ENCODE results near the gene MRPS14. TPM values are rescaled to one million over a fixed set of nuclear protein-coding genes. Genes with fewer than 3 reads are reported as not detected.
"Not testable (repeated sequence)": the region's sequence is repeated elsewhere in the genome, so short reads cannot be mapped to it uniquely, and the experiment has no call there.

MRPS14 gene
- total RNA-seq, 1 experiment from 2014 or later, result 25.1 TPM

- Histone ChIP-seq H3K9me3 (ENCODE audit: control insufficient read depth, insufficient read depth, low read depth, low read length) (no peaks in the 10 kb centered on the region), H3K4me3 (ENCODE audit: low read depth in 2 of 2, low read length in 2 of 2) (no peak overlapping the region), H3K4me1 (ENCODE audit: control insufficient read depth, insufficient read depth, low read length) (no peaks in the 10 kb centered on the region), H3K27ac (ENCODE audit: low read length) (no peak overlapping the region), H3K36me3 (ENCODE audit: control insufficient read depth, insufficient read depth, low read length) (no peaks in the 10 kb centered on the region), H3K27me3 (ENCODE audit: control insufficient read depth, insufficient read depth, low read length) (peaks cover 11% of the 10 kb centered on the region)
- ChIA-PET POLR2A (no interaction called here), CTCF (no interaction called here)
- no TSS peak for BruUV-seq (replicated peaks)
- DNase-seq (ENCODE audit: low read depth, low spot score) (no peak), ATAC-seq (no peak)
- intact Hi-C loops (cut with micrococcal nuclease; ENCODE audit: unreplicated experiment), result no loop called here
- TF ChIP-seq SIN3A (IDR thresholded peaks at IDR 0.05; ENCODE audit: borderline replicate concordance, insufficient read depth, low read depth, low read length) (no peak), CTCF (IDR thresholded peaks at IDR 0.05) (no peak), TCF7L2 (IDR thresholded peaks at IDR 0.05; ENCODE audit: low read depth, low read length) (no peak), REST (IDR thresholded peaks at IDR 0.05; ENCODE audit: insufficient read depth in 1 of 2, low read depth in 2 of 2, low read length in 1 of 2) (no peak), POLR2AphosphoS5 (IDR thresholded peaks at IDR 0.05; ENCODE audit: low read depth, low read length) (no peak)
- in situ Hi-C loops (cut with HindIII; ENCODE audit: low pct_unique_long_range_greater_than_20kb, low sequenced_read_pairs), result no loop called here
Measured at GRCh38 chr1:175034775-175035174, 11.6 kb upstream of the MRPS14 start.

GRCh38 chr1:175033953-175034352 is 10.7 kb upstream of the MRPS14 start:
- Histone ChIP-seq H3K27ac (ENCODE audit: low read length) (no peak overlapping the region), H3K9me3 (ENCODE audit: control insufficient read depth, insufficient read depth, low read depth, low read length) (no peaks in the 10 kb centered on the region), H3K27me3 (ENCODE audit: control insufficient read depth, insufficient read depth, low read length) (peaks cover 6% of the 10 kb centered on the region; the same call in 1 of the 2 replicates), H3K4me1 (ENCODE audit: control insufficient read depth, insufficient read depth, low read length) (0 out of 2 replicates have a peak, but pooled peaks cover 3% of the 10 kb centered on the region), H3K36me3 (ENCODE audit: control insufficient read depth, insufficient read depth, low read length) (no peaks in the 10 kb centered on the region), H3K4me3 (ENCODE audit: low read depth in 2 of 2, low read length in 2 of 2) (no peak overlapping the region)
- ATAC-seq (no peak), DNase-seq (ENCODE audit: low read depth, low spot score) (no peak)
- in situ Hi-C loops (cut with HindIII; ENCODE audit: low pct_unique_long_range_greater_than_20kb, low sequenced_read_pairs), result no loop called here
- intact Hi-C loops (cut with micrococcal nuclease; ENCODE audit: unreplicated experiment), result no loop called here
- ChIA-PET CTCF (interaction anchor here (0.8 kb wide), 1 partner anchor 91 kb away, joined by 5 read pairs; no protein-coding TSS in a partner anchor), POLR2A (no interaction called here)
- BruUV-seq (replicated peaks), result no TSS peak
- TF ChIP-seq POLR2AphosphoS5 (IDR thresholded peaks at IDR 0.05; ENCODE audit: low read depth, low read length), result no peak

- peaks cover 5% of the 10 kb centered on the region; the same call in 1 of the 2 replicates for H3K36me3 ChIP-seq (ENCODE audit: control insufficient read depth, insufficient read depth, low read length)
- in situ Hi-C loops (cut with HindIII; ENCODE audit: low pct_unique_long_range_greater_than_20kb, low sequenced_read_pairs) (no loop called here), intact Hi-C loops (cut with micrococcal nuclease; ENCODE audit: unreplicated experiment) (no loop called here)
- no peaks in the 10 kb centered on the region for H3K9me3 ChIP-seq (ENCODE audit: control insufficient read depth, insufficient read depth, low read depth, low read length)
- peaks cover 6% of the 10 kb centered on the region; the same call in 1 of the 2 replicates for H3K4me1 ChIP-seq (ENCODE audit: control insufficient read depth, insufficient read depth, low read length)
- TF ChIP-seq TCF7L2 (IDR thresholded peaks at IDR 0.05; ENCODE audit: low read depth, low read length), result no peak
- TF ChIP-seq CTCF (IDR thresholded peaks at IDR 0.05), result no peak
- TF ChIP-seq REST (IDR thresholded peaks at IDR 0.05; ENCODE audit: insufficient read depth in 1 of 2, low read depth in 2 of 2, low read length in 1 of 2), result no peak
- no peak for TF ChIP-seq POLR2AphosphoS5 (IDR thresholded peaks at IDR 0.05; ENCODE audit: low read depth, low read length)
- no peak for TF ChIP-seq SIN3A (IDR thresholded peaks at IDR 0.05; ENCODE audit: borderline replicate concordance, insufficient read depth, low read depth, low read length)
- ChIA-PET POLR2A (no interaction called here), CTCF (no interaction called here)
- ATAC-seq (no peak), DNase-seq (ENCODE audit: low read depth, low spot score) (no peak)
- no peak overlapping the region for H3K4me3 ChIP-seq (ENCODE audit: low read depth in 2 of 2, low read length in 2 of 2)
- H3K27ac ChIP-seq (ENCODE audit: low read length), result no peak overlapping the region
- H3K27me3 ChIP-seq (ENCODE audit: control insufficient read depth, insufficient read depth, low read length), result no peaks in the 10 kb centered on the region
- BruUV-seq (replicated peaks), result no TSS peak
Measured at GRCh38 chr1:175024773-175025172, 1.5 kb upstream of the MRPS14 start.

- H3K27ac ChIP-seq (ENCODE audit: low read length), result peak overlapping the region; percentile 95
- POLR2A ChIA-PET, result interaction anchor here (0.9 kb wide), 1 partner anchor 48 kb away, joined by 4 read pairs; no protein-coding TSS in a partner anchor
- not testable (repeated sequence) for ATAC-seq
Measured at GRCh38 chr1:175023922-175024242, 657 bp upstream of the MRPS14 start.

More at GRCh38 chr1:175023922-175024242, 657 bp upstream of the MRPS14 start:
- intact Hi-C loops (cut with micrococcal nuclease; ENCODE audit: unreplicated experiment); in situ Hi-C loops (cut with HindIII; ENCODE audit: low pct_unique_long_range_greater_than_20kb, low sequenced_read_pairs); BruUV-seq (replicated peaks); DNase-seq (ENCODE audit: low read depth, low spot score); H3K27me3 ChIP-seq (ENCODE audit: control insufficient read depth, insufficient read depth, low read length); H3K4me1 ChIP-seq (ENCODE audit: control insufficient read depth, insufficient read depth, low read length); H3K9me3 ChIP-seq (ENCODE audit: control insufficient read depth, insufficient read depth, low read depth, low read length); H3K36me3 ChIP-seq (ENCODE audit: control insufficient read depth, insufficient read depth, low read length): not testable (repeated sequence)
- H3K4me3 ChIP-seq (ENCODE audit: low read depth in 2 of 2, low read length in 2 of 2), result peak overlapping the region; percentile 97 to 99
- CTCF ChIA-PET, result interaction anchor here (1.6 kb wide), 1 partner anchor 101 kb away, joined by 6 read pairs; no protein-coding TSS in a partner anchor

Data from Panc1 (cell line).